ENCODE data around the gene TRAF3IP3. TPM values are rescaled to one million over a fixed set of nuclear protein-coding genes. Genes with fewer than 3 reads are reported as not detected.

TRAF3IP3 gene
- total RNA-seq, 1 experiment from 2014 or later = not detected

- Mint-ChIP-seq H3K27ac (ENCODE audit: unreplicated experiment) (no peak overlapping the region), H3K4me1 (ENCODE audit: low read depth, unreplicated experiment) (peaks cover 13% of the 10 kb centered on the region), H3K4me3 (ENCODE audit: unreplicated experiment) (peak overlapping the region; percentile 90), H3K9me3 (ENCODE audit: unreplicated experiment) (no peaks in the 10 kb centered on the region), H3K36me3 (ENCODE audit: insufficient read depth, unreplicated experiment) (peaks cover 36% of the 10 kb centered on the region), H3K27me3 (ENCODE audit: insufficient read depth, unreplicated experiment) (no peaks in the 10 kb centered on the region)
- POLR2A ChIA-PET = interaction anchor here (1.4 to 1.6 kb wide), 2 partner anchors 13 to 19 kb away, joined by 3 to 6 read pairs; no protein-coding TSS in a partner anchor
- CTCF ChIA-PET = no interaction called here
- no peak overlapping the region for H3K4me3 ChIP-seq (ENCODE audit: low read depth, low read length)
- BruUV-seq (replicated peaks) = no TSS peak
- H3K36me3 ChIP-seq (ENCODE audit: control insufficient read depth, insufficient read depth, low read length) = peaks cover 11% of the 10 kb centered on the region
- H3K4me1 ChIP-seq = peaks cover 25% of the 10 kb centered on the region
- TF ChIP-seq CTCF (IDR thresholded peaks at IDR 0.05; ENCODE audit: insufficient read depth in 1 of 2, low read depth in 1 of 2, low read length in 1 of 2, severe bottlenecking in 1 of 2, unreplicated experiment in 1 of 2) = no peak
- no peaks in the 10 kb centered on the region for H3K27me3 ChIP-seq (replicated peaks; ENCODE audit: control insufficient read depth, insufficient read depth, low read length)
- H3K9me3 ChIP-seq = no peaks in the 10 kb centered on the region
- no peak for DNase-seq
- intact Hi-C loops (cut with micrococcal nuclease; ENCODE audit: unreplicated experiment) = no loop called here
Observed at GRCh38 chr1:209785592-209785991, 29.7 kb downstream of the TRAF3IP3 start.

GRCh38 chr1:209786146-209786545 lies 30.3 kb downstream of the TRAF3IP3 start:
- no TSS peak for BruUV-seq (replicated peaks)
- POLR2A ChIA-PET = no interaction called here
- Mint-ChIP-seq H3K4me1 (ENCODE audit: low read depth, unreplicated experiment) (peaks cover 13% of the 10 kb centered on the region), H3K27ac (ENCODE audit: unreplicated experiment) (no peak overlapping the region), H3K36me3 (ENCODE audit: insufficient read depth, unreplicated experiment) (peaks cover 41% of the 10 kb centered on the region), H3K27me3 (ENCODE audit: insufficient read depth, unreplicated experiment) (no peaks in the 10 kb centered on the region), H3K9me3 (ENCODE audit: unreplicated experiment) (no peaks in the 10 kb centered on the region), H3K4me3 (ENCODE audit: unreplicated experiment) (no peak overlapping the region)
- no peaks in the 10 kb centered on the region for H3K9me3 ChIP-seq
- no peak for TF ChIP-seq CTCF (IDR thresholded peaks at IDR 0.05; ENCODE audit: insufficient read depth in 1 of 2, low read depth in 1 of 2, low read length in 1 of 2, severe bottlenecking in 1 of 2, unreplicated experiment in 1 of 2)
- CTCF ChIA-PET = interaction anchor here (0.6 kb wide), 1 partner anchor 121 kb away, joined by 3 read pairs; no protein-coding TSS in a partner anchor
- H3K36me3 ChIP-seq (ENCODE audit: control insufficient read depth, insufficient read depth, low read length) = peaks cover 11% of the 10 kb centered on the region
- no peak overlapping the region for H3K4me3 ChIP-seq (ENCODE audit: low read depth, low read length)
- intact Hi-C loops (cut with micrococcal nuclease; ENCODE audit: unreplicated experiment) = no loop called here
- H3K27me3 ChIP-seq (replicated peaks; ENCODE audit: control insufficient read depth, insufficient read depth, low read length) = no peaks in the 10 kb centered on the region
- no peak for DNase-seq
- peaks cover 25% of the 10 kb centered on the region for H3K4me1 ChIP-seq

- H3K4me1 Mint-ChIP-seq (ENCODE audit: low read depth, unreplicated experiment) = peaks cover 19% of the 10 kb centered on the region
- intact Hi-C loops (cut with micrococcal nuclease; ENCODE audit: unreplicated experiment) = no loop called here
- no peak overlapping the region for H3K27ac Mint-ChIP-seq (ENCODE audit: unreplicated experiment)
- H3K36me3 ChIP-seq (ENCODE audit: control insufficient read depth, insufficient read depth, low read length) = peaks cover 14% of the 10 kb centered on the region
- BruUV-seq (replicated peaks) = no TSS peak
- H3K9me3 ChIP-seq = no peaks in the 10 kb centered on the region
- no peaks in the 10 kb centered on the region for H3K9me3 Mint-ChIP-seq (ENCODE audit: unreplicated experiment)
- H3K4me3 Mint-ChIP-seq (ENCODE audit: unreplicated experiment) = no peak overlapping the region
- DNase-seq = no peak
- TF ChIP-seq CTCF (IDR thresholded peaks at IDR 0.05; ENCODE audit: insufficient read depth in 1 of 2, low read depth in 1 of 2, low read length in 1 of 2, severe bottlenecking in 1 of 2, unreplicated experiment in 1 of 2) = no peak
- H3K36me3 Mint-ChIP-seq (ENCODE audit: insufficient read depth, unreplicated experiment) = peaks cover 49% of the 10 kb centered on the region
- POLR2A ChIA-PET = no interaction called here
- no peaks in the 10 kb centered on the region for H3K27me3 ChIP-seq (replicated peaks; ENCODE audit: control insufficient read depth, insufficient read depth, low read length)
- H3K4me3 ChIP-seq (ENCODE audit: low read depth, low read length) = no peak overlapping the region
- CTCF ChIA-PET = no interaction called here
- no peaks in the 10 kb centered on the region for H3K27me3 Mint-ChIP-seq (ENCODE audit: insufficient read depth, unreplicated experiment)
- peaks cover 28% of the 10 kb centered on the region for H3K4me1 ChIP-seq
Observed at GRCh38 chr1:209787551-209787950, 31.7 kb downstream of the TRAF3IP3 start.

Data from Caco-2 (cell line).